SK-N-SH treated with all-trans-retinoic acid at 6 μM for 48 hours (cell line): ENCODE measurements around the gene SNX9.

Experiments
- ATAC-seq: fragments of 200-7000 bp; cut with Tn5 transposase; 3 replicates; pipeline ENCODE4 v1.9.1; 2020; ENCODE audit warnings: mild to moderate bottlenecking, moderate library complexity
- ARNTL ChIP-seq: fragments of 450-650 bp; formaldehyde crosslinking; IDR thresholded peaks from 2 replicates; pipeline ENCODE4 v1.5.0; 2020; ENCODE audit warnings: low read depth, mild to moderate bottlenecking, moderate library complexity, borderline replicate concordance
- BACH2 ChIP-seq: fragments of 250-450 bp; sonication (Bioruptor Pico); IDR thresholded peaks from 2 replicates; pipeline ENCODE4 v1.9.0; 2021; ENCODE audit warnings: mild to moderate bottlenecking, borderline replicate concordance
- CREB5 ChIP-seq: fragments of 250-450 bp; sonication (Bioruptor Pico); IDR thresholded peaks from 2 replicates; pipeline ENCODE4 v1.5.1; 2020; ENCODE audit warnings: low read depth, mild to moderate bottlenecking, moderate library complexity
- CSDC2 ChIP-seq: fragments of 250-450 bp; sonication (Bioruptor Pico); IDR thresholded peaks from 2 replicates; pipeline ENCODE4 v1.5.0; 2020; ENCODE audit warnings: mild to moderate bottlenecking, moderate library complexity
- ESRRG ChIP-seq: fragments of 250-450 bp; sonication (Bioruptor Pico); IDR thresholded peaks from 2 replicates; pipeline ENCODE4 v1.6.1; 2021; ENCODE audit warnings: mild to moderate bottlenecking
- GLIS3 ChIP-seq: fragments of 250-450 bp; sonication (Bioruptor Pico); IDR thresholded peaks from 2 replicates; pipeline ENCODE4 v1.5.0; 2020; ENCODE audit warnings: mild to moderate bottlenecking, moderate library complexity
- ISL1 ChIP-seq: fragments of 250-450 bp; sonication (Bioruptor Pico); IDR thresholded peaks from 2 replicates; pipeline ENCODE4 v2.1.2; 2022; ENCODE audit warnings: mild to moderate bottlenecking, moderate library complexity
- OSR1 ChIP-seq: fragments of 250-450 bp; sonication (Bioruptor Pico); IDR thresholded peaks from 2 replicates; pipeline ENCODE4 v1.8.0; 2022; ENCODE audit warnings: moderate library complexity, mild to moderate bottlenecking, inconsistent platforms
- PATZ1 ChIP-seq: fragments of 250-450 bp; sonication (Bioruptor Pico); IDR thresholded peaks from 2 replicates; pipeline ENCODE4 v1.8.0; 2020; ENCODE audit warnings: mild to moderate bottlenecking, moderate library complexity, borderline replicate concordance
- POU6F1 ChIP-seq: fragments of 250-450 bp; sonication (Bioruptor Pico); IDR thresholded peaks from 2 replicates; pipeline ENCODE4 v1.8.0; 2021; ENCODE audit warnings: low read depth, mild to moderate bottlenecking, moderate library complexity, borderline replicate concordance
- PPARA ChIP-seq: fragments of 250-450 bp; sonication (Bioruptor Pico); IDR thresholded peaks from 2 replicates; pipeline ENCODE4 v1.5.0; 2020; ENCODE audit warnings: mild to moderate bottlenecking, borderline replicate concordance
- RARB ChIP-seq: fragments of 250-450 bp; sonication (Bioruptor Pico); IDR thresholded peaks from 2 replicates; pipeline ENCODE4 v1.8.0; 2021; ENCODE audit warnings: mild to moderate bottlenecking, moderate library complexity
- SNAI2 ChIP-seq: fragments of 250-450 bp; sonication (Bioruptor Pico); IDR thresholded peaks from 2 replicates; pipeline ENCODE4 v1.5.0; 2020; ENCODE audit warnings: mild to moderate bottlenecking, moderate library complexity
- TCF4 ChIP-seq: fragments of 250-450 bp; sonication (Bioruptor Pico); IDR thresholded peaks from 2 replicates; pipeline ENCODE4 v1.8.0; 2021; ENCODE audit warnings: mild to moderate bottlenecking, moderate library complexity, borderline replicate concordance
- TOX ChIP-seq: fragments of 250-450 bp; sonication (Bioruptor Pico); IDR thresholded peaks from 2 replicates; pipeline ENCODE4 v1.8.0; 2021; ENCODE audit warnings: mild to moderate bottlenecking, moderate library complexity, borderline replicate concordance
- ZC3H10 ChIP-seq: fragments of 250-450 bp; sonication (Bioruptor Pico); IDR thresholded peaks from 2 replicates; pipeline ENCODE4 v1.5.1; 2021; ENCODE audit warnings: mild to moderate bottlenecking, moderate library complexity
- ZFP3 ChIP-seq: fragments of 250-450 bp; sonication (Bioruptor Pico); IDR thresholded peaks from 2 replicates; pipeline ENCODE4 v1.5.0; 2020; ENCODE audit warnings: mild to moderate bottlenecking, moderate library complexity
- ZFP30 ChIP-seq: fragments of 450-650 bp; formaldehyde crosslinking; IDR thresholded peaks from 2 replicates; pipeline ENCODE4 v1.5.0; 2022; ENCODE audit warnings: mild to moderate bottlenecking, moderate library complexity
- ZNF565 ChIP-seq: fragments of 450-650 bp; formaldehyde crosslinking; conservative IDR thresholded peaks from 2 replicates; pipeline ENCODE4 v1.5.0; 2020; ENCODE audit warnings: low read depth, mild to moderate bottlenecking, moderate library complexity
- ZNF70 ChIP-seq: fragments of 450-650 bp; formaldehyde crosslinking; IDR thresholded peaks from 2 replicates; pipeline ENCODE4 v1.5.0; 2020; ENCODE audit warnings: mild to moderate bottlenecking, moderate library complexity
- ZNF8 ChIP-seq: fragments of 450-650 bp; formaldehyde crosslinking; IDR thresholded peaks from 2 replicates; pipeline ENCODE4 v1.5.0; 2020; ENCODE audit warnings: mild to moderate bottlenecking, moderate library complexity
- TF ChIP-seq, protein P1 (sequence below): fragments of 250-450 bp; sonication (Bioruptor Pico); IDR thresholded peaks from 2 replicates; pipeline ENCODE4 v1.5.1; 2021; ENCODE audit warnings: mild to moderate bottlenecking, moderate library complexity

Gene SNX9

DNA sequence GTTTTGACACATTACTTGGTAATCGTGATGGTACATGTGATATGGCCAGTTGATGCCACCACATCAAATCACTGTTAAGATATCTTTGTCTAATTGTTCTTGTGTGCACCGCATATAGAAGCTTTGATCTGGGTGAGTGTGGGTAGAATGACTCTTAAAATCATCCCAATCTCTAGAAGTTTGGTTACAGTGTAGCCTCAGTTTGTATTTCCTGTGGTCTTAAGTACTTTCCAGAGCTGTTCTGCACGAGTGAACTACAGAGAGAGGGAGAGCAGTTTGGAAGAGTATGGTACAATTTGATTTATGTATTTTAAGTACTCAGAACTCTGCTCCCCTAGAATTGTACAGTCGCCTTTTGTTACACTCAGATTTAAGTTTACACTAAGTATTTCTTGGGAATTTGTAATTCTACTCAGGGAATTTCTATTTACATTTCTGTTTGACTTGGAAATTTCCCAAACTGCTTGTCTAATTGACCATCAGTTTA, 37.5 kb downstream of the SNX9 start (continued):
- no peak for TF ChIP-seq POU6F1 (CRISPR knock-in tag)
- no peak for TF ChIP-seq TOX (CRISPR knock-in tag)
- TF ChIP-seq RARB (CRISPR knock-in tag) = no peak
- no peak for TF ChIP-seq ARNTL (CRISPR knock-in tag)
- no peak for TF ChIP-seq TCF4 (CRISPR knock-in tag)
- TF ChIP-seq ZFP3 (CRISPR knock-in tag) = no peak
- no peak for TF ChIP-seq ESRRG (CRISPR knock-in tag)

- TF ChIP-seq ZNF70 (CRISPR knock-in tag) (no peak), ISL1 (CRISPR knock-in tag) (peak; percentile 65), ZFP3 (CRISPR knock-in tag) (no peak)
- ATAC-seq = no peak
These were observed 38.1 kb downstream of the SNX9 start for GRCh38 chr6:157861184-157861583.

- ATAC-seq = no peak
- TF ChIP-seq CREB5 = no peak
- no peak for TF ChIP-seq ZNF70 (CRISPR knock-in tag)
- TF ChIP-seq ZNF565 (CRISPR knock-in tag) = no peak
- TF ChIP-seq BACH2 = no peak
- TF ChIP-seq OSR1 = no peak
- no peak for TF ChIP-seq ZNF8 (CRISPR knock-in tag)
- no peak for TF ChIP-seq ISL1 (CRISPR knock-in tag)
- no peak for TF ChIP-seq POU6F1 (CRISPR knock-in tag)
- no peak for TF ChIP-seq CSDC2
- TF ChIP-seq ZC3H10 (CRISPR knock-in tag) = no peak
- TF ChIP-seq ESRRG (CRISPR knock-in tag) = no peak
- no peak for TF ChIP-seq GLIS3 (CRISPR knock-in tag)
- TF ChIP-seq TCF4 (CRISPR knock-in tag) = no peak
- no peak for TF ChIP-seq RARB (CRISPR knock-in tag)
- TF ChIP-seq SNAI2 (CRISPR knock-in tag) = no peak
- TF ChIP-seq ZFP3 (CRISPR knock-in tag) = no peak
- TF ChIP-seq, protein P1, sequence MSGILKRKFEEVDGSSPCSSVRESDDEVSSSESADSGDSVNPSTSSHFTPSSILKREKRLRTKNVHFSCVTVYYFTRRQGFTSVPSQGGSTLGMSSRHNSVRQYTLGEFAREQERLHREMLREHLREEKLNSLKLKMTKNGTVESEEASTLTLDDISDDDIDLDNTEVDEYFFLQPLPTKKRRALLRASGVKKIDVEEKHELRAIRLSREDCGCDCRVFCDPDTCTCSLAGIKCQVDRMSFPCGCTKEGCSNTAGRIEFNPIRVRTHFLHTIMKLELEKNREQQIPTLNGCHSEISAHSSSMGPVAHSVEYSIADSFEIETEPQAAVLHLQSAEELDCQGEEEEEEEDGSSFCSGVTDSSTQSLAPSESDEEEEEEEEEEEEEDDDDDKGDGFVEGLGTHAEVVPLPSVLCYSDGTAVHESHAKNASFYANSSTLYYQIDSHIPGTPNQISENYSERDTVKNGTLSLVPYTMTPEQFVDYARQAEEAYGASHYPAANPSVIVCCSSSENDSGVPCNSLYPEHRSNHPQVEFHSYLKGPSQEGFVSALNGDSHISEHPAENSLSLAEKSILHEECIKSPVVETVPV (CRISPR knock-in tag) = no peak
- TF ChIP-seq PPARA (CRISPR knock-in tag) = no peak
These were observed 38.8 kb downstream of the SNX9 start for GRCh38 chr6:157861814-157862213.

- no peak for ATAC-seq
- TF ChIP-seq CREB5 (no peak), CSDC2 (no peak), TCF4 (CRISPR knock-in tag) (no peak), PPARA (CRISPR knock-in tag) (no peak), ESRRG (CRISPR knock-in tag) (no peak), ZC3H10 (CRISPR knock-in tag) (no peak), RARB (CRISPR knock-in tag) (no peak), SNAI2 (CRISPR knock-in tag) (no peak), ZNF8 (CRISPR knock-in tag) (no peak), GLIS3 (CRISPR knock-in tag) (no peak), ZFP30 (CRISPR knock-in tag) (no peak), POU6F1 (CRISPR knock-in tag) (no peak), ZNF565 (CRISPR knock-in tag) (no peak), ARNTL (CRISPR knock-in tag) (no peak), PATZ1 (CRISPR knock-in tag) (no peak)
- TF ChIP-seq, protein P1 (CRISPR knock-in tag) = no peak
These were observed 39.7 kb downstream of the SNX9 start for GRCh38 chr6:157862706-157863105.
